H1 (cell line): Measurements from ENCODE around the gene TPPP2. TPM values are rescaled to one million over a fixed set of nuclear protein-coding genes. Genes with fewer than 3 reads are reported as not detected.

Source experiments
- CTCF ChIA-PET: fragments of 300-600 bp; sonication (Branson Sonifier 250); formaldehyde crosslinking; loops from one replicate; lab custom pipeline; 2021; ENCODE audit not compliant: partially characterized antibody; lab: Charles Lee
- POLR2A ChIA-PET: fragments of 300-600 bp; sonication (Branson Sonifier 250); formaldehyde crosslinking; loops from one replicate; lab custom pipeline; 2021; ENCODE audit warnings: inconsistent platforms; ENCODE audit not compliant: partially characterized antibody; lab: Charles Lee
- DNase-seq, 2 experiments: peaks; one replicate each; pipeline versions ENCODE4 v3.0.0 to v3.0.0-alpha.2; 2010 to 2022; ENCODE audit warnings: low spot score in 2 of 2, low read depth in 1 of 2, mixed read lengths in 1 of 2
- FAIRE-seq: peaks from 2 replicates; lab custom pipeline; 2011; peaks lifted over from hg19 to GRCh38; lab: Jason Lieb, UNC
- H2AFZ ChIP-seq: 2 replicates; pipeline ENCODE4 v1.8.1; 2012; ENCODE audit warnings: low read length, inconsistent platforms
- H2AK5ac ChIP-seq: 2 replicates; pipeline ENCODE4 v1.6.1; 2013; ENCODE audit warnings: low read depth, low read length
- H2BK120ac ChIP-seq: replicated peaks from 2 replicates; pipeline ENCODE3; 2013; ENCODE audit warnings: low read depth, low read length, inconsistent platforms
- H2BK12ac ChIP-seq: 2 replicates; pipeline ENCODE4 v1.6.1; 2013; ENCODE audit warnings: low read depth, low read length
- H2BK15ac ChIP-seq: 2 replicates; pipeline ENCODE4 v1.6.1; 2013; ENCODE audit warnings: low read length
- H2BK20ac ChIP-seq: 2 replicates; pipeline ENCODE4 v1.6.1; 2013; ENCODE audit warnings: low read length
- H2BK5ac ChIP-seq: 2 replicates; pipeline ENCODE4 v1.6.1; 2013; ENCODE audit warnings: low read depth, low read length
- H3K14ac ChIP-seq: 2 replicates; pipeline ENCODE4 v1.6.1; 2013; ENCODE audit warnings: inconsistent platforms; ENCODE audit not compliant: insufficient read length
- H3K18ac ChIP-seq: 2 replicates; pipeline ENCODE4 v1.6.1; 2013; ENCODE audit warnings: low read length; ENCODE audit errors: extremely low read depth
- H3K23ac ChIP-seq: 2 replicates; pipeline ENCODE4 v1.6.1; 2013; ENCODE audit warnings: inconsistent platforms; ENCODE audit not compliant: insufficient read length
- H3K23me2 ChIP-seq: 2 replicates; pipeline ENCODE4 v1.6.1; 2013; ENCODE audit warnings: low read depth, low read length
- H3K27ac ChIP-seq: 2 replicates; pipeline ENCODE4 v1.6.1; 2011; ENCODE audit warnings: low read depth, low read length, inconsistent platforms
- H3K27me3 ChIP-seq, 4 experiments: replicated peaks in 1 of 4; 1 replicate in 1 of 4; 2 replicates in 3 of 4; pipeline versions ENCODE4 v1.6.1 to v1.8.1; 2011 to 2013; ENCODE audit warnings: low read length in 3 of 4, mild to moderate bottlenecking in 3 of 4, inconsistent platforms in 2 of 4, mixed read lengths in 2 of 4, moderate library complexity in 1 of 4; ENCODE audit not compliant: control insufficient read depth in 3 of 4, insufficient read depth in 3 of 4; ENCODE audit errors: extremely low read depth in 1 of 4
- H3K36me3 ChIP-seq, 4 experiments: 2 replicates each; pipeline versions ENCODE4 v1.6.1 to v1.8.1; 2011 to 2013; ENCODE audit warnings: mild to moderate bottlenecking in 4 of 4, low read length in 3 of 4, moderate library complexity in 2 of 4, control low read depth in 1 of 4, inconsistent platforms in 1 of 4; ENCODE audit not compliant: insufficient read depth in 4 of 4, control insufficient read depth in 2 of 4
- H3K4ac ChIP-seq: replicated peaks from 2 replicates; pipeline ENCODE3; 2013; ENCODE audit warnings: low read length, low read depth, mixed read lengths, inconsistent platforms; ENCODE audit not compliant: insufficient read length
- H3K4me1 ChIP-seq, 4 experiments: replicated peaks in 1 of 4; 1 replicate in 1 of 4; 2 replicates in 3 of 4; pipeline versions ENCODE4 v1.6.1 to v1.8.1; 2011 to 2013; ENCODE audit warnings: low read length in 3 of 4, inconsistent platforms in 2 of 4, mixed read lengths in 1 of 4; ENCODE audit not compliant: insufficient read depth in 4 of 4, control insufficient read depth in 3 of 4
- H3K4me2 ChIP-seq, 2 experiments: 2 replicates each; pipeline versions ENCODE4 v1.6.1 to v1.8.1; 2011 to 2013; ENCODE audit warnings: low read depth in 2 of 2, low read length in 2 of 2, control low read depth in 1 of 2, inconsistent platforms in 1 of 2, mild to moderate bottlenecking in 1 of 2; ENCODE audit not compliant: insufficient read depth in 1 of 2
- H3K4me3 ChIP-seq, 4 experiments: fragments of 200-600, 300-600 bp in 1 of 4; sonication (generic), shearing (Covaris generic), sonication (Bioruptor Twin) in 1 of 4; 2 replicates each; pipeline versions ENCODE4 v1.5.1 to v1.8.1; 2011 to 2016; ENCODE audit warnings: low read length in 4 of 4, low read depth in 3 of 4, control low read depth in 2 of 4, inconsistent platforms in 2 of 4, mild to moderate bottlenecking in 2 of 4, mixed read lengths in 1 of 4, moderate library complexity in 1 of 4; ENCODE audit not compliant: insufficient read depth in 2 of 4; ENCODE audit errors: extremely low read depth in 1 of 4
- H3K56ac ChIP-seq: replicated peaks from 2 replicates; pipeline ENCODE3; 2013; ENCODE audit warnings: low read depth, mild to moderate bottlenecking, mixed read lengths, low read length, inconsistent platforms; ENCODE audit not compliant: insufficient read length
- H3K79me1 ChIP-seq: 2 replicates; pipeline ENCODE4 v1.6.1; 2013; ENCODE audit warnings: low read depth, low read length, control low read depth
- H3K79me2 ChIP-seq, 2 experiments: 2 replicates each; pipeline versions ENCODE4 v1.6.1 to v1.8.1; 2012 to 2013; ENCODE audit warnings: low read length in 2 of 2, mild to moderate bottlenecking in 2 of 2, inconsistent platforms in 1 of 2; ENCODE audit not compliant: insufficient read depth in 2 of 2, control insufficient read depth in 1 of 2
- H3K9ac ChIP-seq, 4 experiments: replicated peaks in 1 of 4; 1 replicate in 1 of 4; 2 replicates in 3 of 4; pipeline versions ENCODE4 v1.6.1 to v1.8.1; 2011 to 2013; ENCODE audit warnings: low read depth in 3 of 4, low read length in 3 of 4, control low read depth in 2 of 4, mild to moderate bottlenecking in 2 of 4, moderate library complexity in 2 of 4, inconsistent platforms in 1 of 4; ENCODE audit errors: extremely low read depth in 1 of 4
- H3K9me3 ChIP-seq, 2 experiments: 2 replicates each; pipeline versions ENCODE4 v1.6.1 to v1.8.1; 2012 to 2013; ENCODE audit warnings: mild to moderate bottlenecking in 2 of 2, moderate library complexity in 2 of 2, control low read depth in 1 of 2, inconsistent platforms in 1 of 2, low read depth in 1 of 2, low read length in 1 of 2, mixed read lengths in 1 of 2; ENCODE audit not compliant: insufficient read depth in 2 of 2
- H4K20me1 ChIP-seq, 2 experiments: replicated peaks in 1 of 2; 2 replicates each; pipeline versions ENCODE3 to v1.8.1; 2011 to 2013; ENCODE audit warnings: inconsistent platforms in 2 of 2, low read length in 2 of 2, mild to moderate bottlenecking in 1 of 2; ENCODE audit not compliant: insufficient read depth in 2 of 2, control insufficient read depth in 1 of 2
- H4K5ac ChIP-seq: 2 replicates; pipeline ENCODE4 v1.6.1; 2013; ENCODE audit warnings: low read length, low read depth, mixed read lengths, inconsistent platforms; ENCODE audit not compliant: insufficient read length
- H4K8ac ChIP-seq: 2 replicates; pipeline ENCODE4 v1.8.0; 2013; ENCODE audit warnings: mild to moderate bottlenecking, moderate library complexity, low read length, inconsistent platforms; ENCODE audit not compliant: insufficient read depth; ENCODE audit errors: extremely low read depth
- H4K91ac ChIP-seq: replicated peaks from 2 replicates; pipeline ENCODE3; 2013; ENCODE audit warnings: low read length, mixed read lengths, inconsistent platforms; ENCODE audit not compliant: insufficient read length
- EGR1 ChIP-seq: IDR thresholded peaks from 2 replicates; pipeline ENCODE4 v1.6.1; 2011; ENCODE audit warnings: low read depth, low read length, borderline replicate concordance
- HDAC2 ChIP-seq, 2 experiments: fragments of 300-600 bp in 1 of 2; sonication (generic) in 1 of 2; IDR thresholded peaks; 2 replicates each; pipeline ENCODE4 v1.6.1; 2011 to 2012; ENCODE audit warnings: low read depth in 2 of 2, low read length in 2 of 2, mild to moderate bottlenecking in 2 of 2, moderate library complexity in 2 of 2, borderline replicate concordance in 1 of 2, inconsistent platforms in 1 of 2
- RXRA ChIP-seq: IDR thresholded peaks from 2 replicates; pipeline ENCODE4 v1.6.1; 2011; ENCODE audit warnings: low read depth, mild to moderate bottlenecking, low read length, moderate library complexity; ENCODE audit not compliant: insufficient read depth
- SIX5 ChIP-seq: IDR thresholded peaks from 2 replicates; pipeline ENCODE4 v1.6.1; 2011; ENCODE audit warnings: mild to moderate bottlenecking, low read depth, low read length
- YY1 ChIP-seq: IDR thresholded peaks from 2 replicates; pipeline ENCODE4 v1.6.1; 2011; ENCODE audit warnings: low read depth, mild to moderate bottlenecking, low read length
- ZNF274 ChIP-seq: IDR thresholded peaks from 2 replicates; pipeline ENCODE4 v1.7.0; 2012; ENCODE audit warnings: low read length, borderline replicate concordance; ENCODE audit errors: extremely low read depth
- WGBS, 2 experiments: shearing (Covaris generic) in 1 of 2; methylation state at CpG; one replicate each; pipeline versions ENCODE4 v1.1.6 to v1.1.7; 2013 to 2015; ENCODE audit warnings: low lambda C conversion rate in 2 of 2, mixed read lengths in 2 of 2, inconsistent platforms in 1 of 2, low coverage in 1 of 2, missing lambda C conversion rate in 1 of 2; ENCODE audit not compliant: insufficient replicate concordance in 2 of 2, insufficient coverage in 1 of 2, insufficient read length in 1 of 2; ENCODE audit errors: extremely low coverage in 1 of 2, missing lambda C conversion rate in 1 of 2; 5-methylcytosine and 5-hydroxymethylcytosine counted together
- polyA plus RNA-seq, 7 experiments: library from polyadenylated mRNA; depleted of rRNA in 3 of 7; stranded (reverse) in 5 of 7; unstranded in 2 of 7; fragments of >200 nt in 5 of 7; fragments of 200-250 nt in 2 of 7; gene quantifications; 1 replicate in 5 of 7; 2 replicates in 1 of 7; 4 replicates in 1 of 7; pipeline versions ENCODE4 v1.2.1 to v1.2.3, GENCODE V29; 2011 to 2013; ENCODE audit warnings: missing spikeins in 2 of 7, mixed read lengths in 2 of 7
- total RNA-seq: library from RNA; stranded (reverse); fragmentation: NEBNext Ultra II Directional; extraction: Animal tissue kit (Norgen Biotek cat#: 25700); gene quantifications from 2 replicates; pipeline ENCODE4 v1.2.1, GENCODE V29; 2021

The TPPP2 gene
- total and polyA plus RNA-seq, 2 of the 8 experiments (the other 6 are each of a cell fraction or from before 2014, with no cell fraction given) = not detected

- Histone ChIP-seq H3K79me1 (no peaks in the 10 kb centered on the region), H3K79me2 (no peaks in the 10 kb centered on the region), H4K20me1 (peaks cover 0 to 2% of the 10 kb centered on the region in 2 experiments), H3K14ac (no peak overlapping the region), H2BK12ac (no peak overlapping the region), H3K4ac (no peak overlapping the region), H2AFZ (no peak overlapping the region), H4K91ac (no peak overlapping the region), H3K18ac (no peak overlapping the region), H2BK20ac (no peak overlapping the region), H3K23ac (no peak overlapping the region), H3K9me3 (no peaks in the 10 kb centered on the region), H4K5ac (no peak overlapping the region), H2BK120ac (no peak overlapping the region), H3K27ac (no peak overlapping the region), H3K4me2 (no peak overlapping the region), H3K23me2 (no peaks in the 10 kb centered on the region; the same call in 1 of the 2 replicates), H2AK5ac (no peak overlapping the region), H2BK5ac (no peak overlapping the region), H4K8ac (no peak overlapping the region), H2BK15ac (no peak overlapping the region), H3K4me1 (peaks cover 2 to 6% (median 5%) of the 10 kb centered on the region in 4 experiments; a peak in 5 of 7 replicates), H3K36me3 (peaks cover 25 to 47% (median 36%) of the 10 kb centered on the region in 4 experiments), H3K27me3 (no peaks in the 10 kb centered on the region), H3K56ac (no peak overlapping the region), H3K9ac (no peak overlapping the region), H3K4me3 (no peak overlapping the region)
- no peak for FAIRE-seq
- ChIA-PET POLR2A (interaction anchor here (0.6 to 1.8 kb wide), 5 partner anchors 9 to 173 kb away, joined by 3 to 4 read pairs (median 4); no protein-coding TSS in a partner anchor), CTCF (interaction anchor here (0.6 to 10.6 kb wide), 13 partner anchors 9 to 666 kb away, joined by 3 to 117 read pairs (median 5); partner anchors contain the start of gene RNASE1)
- no peak for DNase-seq
- WGBS, 2 experiments = 83% methylated on average over 4 of the region's 4 CpGs; no CpG with 5 or more reads in 1 of the 2 experiments
- TF ChIP-seq HDAC2 (IDR thresholded peaks at IDR 0.05; ENCODE audit: borderline replicate concordance in 1 of 2, low read depth in 2 of 2, low read length in 2 of 2) = no peak
- no peak for TF ChIP-seq YY1
- no peak for TF ChIP-seq EGR1
- TF ChIP-seq RXRA = no peak
- TF ChIP-seq SIX5 = no peak
- no peak for TF ChIP-seq ZNF274
Measured at GRCh38 chr14:20997115-20997514, 32.9 kb upstream of the TPPP2 start.
